IMR-90 (cell line): ENCODE results near the gene TMPRSS7.

Source experiments
- MXI1 ChIP-seq: IDR thresholded peaks from 2 replicates; pipeline ENCODE4 v1.6.1; 2012; ENCODE audit warnings: low read depth, mild to moderate bottlenecking, low read length, moderate library complexity, borderline replicate concordance
- POLR2A ChIP-seq: IDR thresholded peaks from 2 replicates; pipeline ENCODE4 v1.6.1; 2012; ENCODE audit warnings: mild to moderate bottlenecking, low read depth, low read length
- RAD21 ChIP-seq: IDR thresholded peaks from 2 replicates; pipeline ENCODE4 v1.6.1; 2012; ENCODE audit warnings: low read length, improper control_type of control experiment

DNA sequence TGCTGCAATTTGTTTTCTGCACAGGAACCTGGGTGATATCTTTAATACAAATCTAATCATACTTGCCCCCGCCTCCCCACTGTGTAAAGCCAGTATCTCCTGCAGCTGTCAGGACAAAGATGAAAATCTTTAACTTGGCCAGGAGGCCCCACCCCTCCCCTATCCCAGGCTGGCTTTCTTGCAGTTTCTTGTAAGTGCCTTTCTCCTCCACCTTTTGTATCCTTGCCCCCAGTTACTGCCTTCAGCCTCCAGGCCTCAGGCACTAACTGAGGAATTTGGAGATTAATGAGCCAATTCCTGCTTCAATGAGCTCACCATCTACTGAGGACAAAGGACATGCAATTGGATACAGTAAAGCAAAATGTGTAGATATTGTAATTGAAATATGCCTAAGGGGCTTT, 92.0 kb downstream of the TMPRSS7 start:
- no peak for TF ChIP-seq RAD21
- TF ChIP-seq POLR2A = no peak
- TF ChIP-seq MXI1 = no peak
